PC-9 (cell line): ENCODE results near the gene ME2.

Source experiments
- CTCF ChIP-seq: fragments of 200-600 bp; sonication (generic); conservative IDR thresholded peaks from 2 replicates; pipeline ENCODE4 v1.6.1; 2017; ENCODE audit warnings: mixed run types, antibody characterized with exemption, mild to moderate bottlenecking, moderate library complexity
- EZH2 ChIP-seq: fragments of 200-600 bp; sonication (generic); IDR thresholded peaks from 2 replicates; pipeline ENCODE4 v1.8.0; 2017; ENCODE audit warnings: antibody characterized with exemption, low read depth

GRCh38 chr18:50848991-50849390, 29.9 kb upstream of the ME2 start:
- TF ChIP-seq CTCF: no peak
- no peak for TF ChIP-seq EZH2
